SK-N-MC (cell line): ENCODE results near the gene SRCAP.

Source experiments
- DNase-seq: peaks from one replicate; pipeline ENCODE4 v3.0.0-alpha.2; 2011; ENCODE audit warnings: low read depth, low spot score
- H3K27ac ChIP-seq: fragments of 200-600 bp; sonication (generic); 2 replicates; pipeline ENCODE4 v1.5.1; 2016; ENCODE audit warnings: mixed run types
- H3K36me3 ChIP-seq: fragments of 200-600 bp; sonication (generic); 2 replicates; pipeline ENCODE4 v1.6.1; 2017; ENCODE audit warnings: antibody characterized with exemption, low read length, mixed read lengths; ENCODE audit not compliant: insufficient read depth
- H3K4me3 ChIP-seq: fragments of 200-600 bp; sonication (generic); 2 replicates; pipeline ENCODE4 v1.5.1; 2016
- H3K9ac ChIP-seq: fragments of 200-600 bp; sonication (generic); 2 replicates; pipeline ENCODE4 v1.8.0; 2017; ENCODE audit warnings: mixed run types, mixed read lengths; ENCODE audit not compliant: insufficient read length
- H3K9me3 ChIP-seq: fragments of 200-600 bp; sonication (generic); 2 replicates; pipeline ENCODE4 v1.6.1; 2017; ENCODE audit warnings: low read depth, mild to moderate bottlenecking, antibody characterized with exemption, low read length, moderate library complexity, mixed read lengths
- EZH2 ChIP-seq: fragments of 200-600 bp; sonication (generic); IDR thresholded peaks from one replicate; pipeline ENCODE4 v1.6.1; 2017; ENCODE audit warnings: antibody characterized with exemption
- FOXP2 ChIP-seq: optimal IDR thresholded peaks from 2 replicates; pipeline ENCODE3; 2011; ENCODE audit warnings: mild to moderate bottlenecking, moderate library complexity; ENCODE audit not compliant: insufficient read depth; ENCODE audit errors: extremely low read length, control extremely low read depth
- POLR2AphosphoS5 ChIP-seq: IDR thresholded peaks from 2 replicates; pipeline ENCODE4 v1.6.1; 2012; ENCODE audit warnings: mild to moderate bottlenecking, low read depth, low read length, borderline replicate concordance

The SRCAP gene

GRCh38 chr16:30667361-30667905 lies 31.5 kb upstream of the SRCAP start:
- Histone ChIP-seq H3K27ac (no peak overlapping the region), H3K4me3 (no peak overlapping the region), H3K36me3 (peaks cover 62% of the 10 kb centered on the region), H3K9ac (no peak overlapping the region), H3K9me3 (no peaks in the 10 kb centered on the region)
- DNase-seq = no peak
- no peak for TF ChIP-seq FOXP2
- TF ChIP-seq EZH2 = no peak
- no peak for TF ChIP-seq POLR2AphosphoS5

GRCh38 chr16:30668393-30668792 lies 30.6 kb upstream of the SRCAP start:
- Histone ChIP-seq H3K36me3 (peaks cover 53% of the 10 kb centered on the region; the same call in 1 of the 2 replicates), H3K27ac (no peak overlapping the region), H3K9ac (no peak overlapping the region), H3K4me3 (no peak overlapping the region), H3K9me3 (no peaks in the 10 kb centered on the region)
- no peak for DNase-seq
- TF ChIP-seq FOXP2 = no peak
- no peak for TF ChIP-seq POLR2AphosphoS5
- TF ChIP-seq EZH2 = no peak

GRCh38 chr16:30669026-30669902 lies 29.7 kb upstream of the SRCAP start:
- Histone ChIP-seq H3K4me3 (no peak overlapping the region), H3K9ac (no peak overlapping the region), H3K27ac (no peak overlapping the region), H3K9me3 (no peaks in the 10 kb centered on the region), H3K36me3 (peaks cover 48% of the 10 kb centered on the region; the same call in 1 of the 2 replicates)
- no peak for DNase-seq
- TF ChIP-seq EZH2 (no peak), POLR2AphosphoS5 (no peak), FOXP2 (no peak)

GRCh38 chr16:30669903-30670824 lies 28.8 kb upstream of the SRCAP start:
- TF ChIP-seq POLR2AphosphoS5 = no peak
- TF ChIP-seq EZH2 = no peak
- no peak for TF ChIP-seq FOXP2
- H3K36me3 ChIP-seq = peaks cover 41% of the 10 kb centered on the region; the same call in 1 of the 2 replicates

GRCh38 chr16:30675143-30675542 lies 23.8 kb upstream of the SRCAP start:
- H3K9ac ChIP-seq = no peak overlapping the region
- no peaks in the 10 kb centered on the region; the same call in 1 of the 2 replicates for H3K36me3 ChIP-seq
- no peak overlapping the region for H3K27ac ChIP-seq
- DNase-seq = no peak
- no peak for TF ChIP-seq POLR2AphosphoS5
- no peak for TF ChIP-seq EZH2
- TF ChIP-seq FOXP2 = no peak
- no peaks in the 10 kb centered on the region for H3K9me3 ChIP-seq
- no peak overlapping the region for H3K4me3 ChIP-seq

More at GRCh38 chr16:30669903-30670824, 28.8 kb upstream of the SRCAP start:
- Histone ChIP-seq H3K9me3 (no peaks in the 10 kb centered on the region), H3K4me3 (no peak overlapping the region), H3K27ac (0 out of 2 replicates have a peak overlapping the region, but pooled peaks have one; percentile 25), H3K9ac (no peak overlapping the region)
- no peak for DNase-seq

GRCh38 chr16:30677931-30678585 lies 20.9 kb upstream of the SRCAP start:
- no peak for DNase-seq
- H3K9me3 ChIP-seq = no peaks in the 10 kb centered on the region
- H3K4me3 ChIP-seq = no peak overlapping the region
- TF ChIP-seq POLR2AphosphoS5 (no peak), EZH2 (no peak), FOXP2 (no peak)
- H3K36me3 ChIP-seq = no peaks in the 10 kb centered on the region
- no peak overlapping the region for H3K9ac ChIP-seq
- H3K27ac ChIP-seq = no peak overlapping the region

- Histone ChIP-seq H3K27ac (no peak overlapping the region), H3K4me3 (no peak overlapping the region)
- DNase-seq = no peak
Measured at GRCh38 chr16:30678586-30678970, 20.4 kb upstream of the SRCAP start.

More at GRCh38 chr16:30678586-30678970, 20.4 kb upstream of the SRCAP start:
- TF ChIP-seq FOXP2 (no peak), POLR2AphosphoS5 (no peak), EZH2 (no peak)
- no peak overlapping the region for H3K9ac ChIP-seq
- no peaks in the 10 kb centered on the region for H3K36me3 ChIP-seq
- no peaks in the 10 kb centered on the region for H3K9me3 ChIP-seq
